ENCODE data around the gene RBM7. TPM values are rescaled to one million over a fixed set of nuclear protein-coding genes. Genes with fewer than 3 reads are reported as not detected.

RBM7 gene
- total RNA-seq, 4 donors from 2014 or later, result 13.7 to 28.0 (median 17.6) TPM

- TF ChIP-seq POLR2AphosphoS5 (IDR thresholded peaks at IDR 0.05) (no peak), EP300 (IDR thresholded peaks at IDR 0.05) (no peak), POLR2A (IDR thresholded peaks at IDR 0.05; ENCODE audit: low read depth) (no peak), CTCF (IDR thresholded peaks at IDR 0.05) (no peak)
- H3K4me3 ChIP-seq, result peak overlapping the region; percentile 79 to 96 (median 92)
- peaks cover 11 to 35% (median 30%) of the 10 kb centered on the region in 4 donors for H3K4me1 ChIP-seq
- DNase-seq (ENCODE audit: extremely low spot score), result no peak
- intact Hi-C loops (cut with DNase I), result no loop called here
- H3K9me3 ChIP-seq, result no peaks in the 10 kb centered on the region
- H3K36me3 ChIP-seq, result peaks cover 5 to 11% (median 7%) of the 10 kb centered on the region in 4 donors
- 8% methylated on average over 10 of the region's 10 CpGs for WGBS
- peak overlapping the region; percentile 86 to 89 (median 88) for H3K27ac ChIP-seq (replicated peaks in 1 of 4)
- H3K27me3 ChIP-seq, result no peaks in the 10 kb centered on the region
Observed at GRCh38 chr11:114440121-114440860, 39.8 kb downstream of the RBM7 start.

- H3K27ac ChIP-seq (replicated peaks in 1 of 4), result peak overlapping the region in 3 of 4 donors; percentile 86 to 88 (median 88)
- peaks cover 8 to 18% (median 10%) of the 10 kb centered on the region in 4 donors for H3K36me3 ChIP-seq
- intact Hi-C loops (cut with DNase I), result no loop called here
- TF ChIP-seq POLR2AphosphoS5 (IDR thresholded peaks at IDR 0.05) (no peak), CTCF (IDR thresholded peaks at IDR 0.05) (no peak), EP300 (IDR thresholded peaks at IDR 0.05) (no peak), POLR2A (IDR thresholded peaks at IDR 0.05; ENCODE audit: low read depth) (no peak)
- H3K9me3 ChIP-seq, result no peaks in the 10 kb centered on the region
- DNase-seq (ENCODE audit: extremely low spot score), result no peak
- 73% methylated on average over 7 of the region's 7 CpGs for WGBS
- peak overlapping the region; percentile 79 to 96 (median 92) for H3K4me3 ChIP-seq
- peaks cover 11 to 35% (median 30%) of the 10 kb centered on the region in 4 donors for H3K4me1 ChIP-seq
- no peaks in the 10 kb centered on the region for H3K27me3 ChIP-seq
Observed at GRCh38 chr11:114440971-114441763, 40.7 kb downstream of the RBM7 start.

- no peak for TF ChIP-seq POLR2A (IDR thresholded peaks at IDR 0.05; ENCODE audit: low read depth)
- TF ChIP-seq CTCF (IDR thresholded peaks at IDR 0.05), result no peak
- TF ChIP-seq EP300 (IDR thresholded peaks at IDR 0.05), result no peak
- no peak for TF ChIP-seq POLR2AphosphoS5 (IDR thresholded peaks at IDR 0.05)
- H3K36me3 ChIP-seq, result peaks cover 8 to 24% (median 15%) of the 10 kb centered on the region in 4 donors
- 84% methylated on average over 2 of the region's 2 CpGs for WGBS
- no peak overlapping the region for H3K27ac ChIP-seq (replicated peaks in 1 of 4)
- H3K4me3 ChIP-seq, result no peak overlapping the region
- no peak for DNase-seq (ENCODE audit: extremely low spot score)
- H3K27me3 ChIP-seq, result no peaks in the 10 kb centered on the region
- no peaks in the 10 kb centered on the region for H3K9me3 ChIP-seq
- peaks cover 11 to 35% (median 30%) of the 10 kb centered on the region in 4 donors for H3K4me1 ChIP-seq
- intact Hi-C loops (cut with DNase I), result no loop called here
Observed at GRCh38 chr11:114441921-114442320, 41.5 kb downstream of the RBM7 start.

- WGBS, result 96% methylated on average over 1 of the region's 1 CpG
- intact Hi-C loops (cut with DNase I), result no loop called here
- Histone ChIP-seq H3K36me3 (peaks cover 8 to 24% (median 15%) of the 10 kb centered on the region in 4 donors), H3K27ac (replicated peaks in 1 of 4) (no peak overlapping the region), H3K4me3 (no peak overlapping the region), H3K27me3 (no peaks in the 10 kb centered on the region), H3K9me3 (no peaks in the 10 kb centered on the region), H3K4me1 (peaks cover 11 to 38% (median 31%) of the 10 kb centered on the region in 4 donors)
- TF ChIP-seq EP300 (IDR thresholded peaks at IDR 0.05) (no peak), POLR2A (IDR thresholded peaks at IDR 0.05; ENCODE audit: low read depth) (no peak), CTCF (IDR thresholded peaks at IDR 0.05) (no peak), POLR2AphosphoS5 (IDR thresholded peaks at IDR 0.05) (no peak)
- DNase-seq (ENCODE audit: extremely low spot score), result no peak
Observed at GRCh38 chr11:114442536-114442935, 42.1 kb downstream of the RBM7 start.

Data from esophagus muscularis mucosa (tissue), 4 donors.